Endothelial cell of umbilical vein (primary cell): ENCODE measurements around the gene BUB1B. TPM values are rescaled to one million over a fixed set of nuclear protein-coding genes. Genes with fewer than 3 reads are reported as not detected.
"Not testable (repeated sequence)": the region's sequence is repeated elsewhere in the genome, so short reads cannot be mapped to it uniquely, and the experiment has no call there.

Experiments used
- BruUV-seq: library from RNA; stranded (reverse); fragments of 400-500 nt; replicated peaks from 2 replicates; lab custom pipeline; 2021; lab: Mats Ljungman, UMichigan
- CTCF ChIA-PET: fragments of 300-600, 350-600 bp; sonication (Branson Sonifier 250); formaldehyde crosslinking; loops from one replicate; lab custom pipeline; 2021; ENCODE audit warnings: antibody characterized with exemption, inconsistent platforms; lab: Charles Lee
- POLR2A ChIA-PET: fragments of 300-600, 350-600 bp; sonication (Branson Sonifier 250); formaldehyde crosslinking; loops from one replicate; lab custom pipeline; 2021; ENCODE audit warnings: antibody characterized with exemption, inconsistent platforms; lab: Charles Lee
- DNase-seq: peaks from one replicate; pipeline ENCODE4 v3.0.0-alpha.2; 2011; ENCODE audit warnings: low read depth, low spot score
- FAIRE-seq: peaks from 2 replicates; lab custom pipeline; 2011; peaks lifted over from hg19 to GRCh38; lab: Jason Lieb, UNC
- H2AFZ ChIP-seq: 2 replicates; pipeline ENCODE4 v1.6.0; 2012; ENCODE audit warnings: low read depth, low read length, control low read depth, inconsistent platforms
- H3K27ac ChIP-seq: 2 replicates; pipeline ENCODE4 v1.5.1; 2011; ENCODE audit warnings: low read depth, mild to moderate bottlenecking, control low read depth, low read length, moderate library complexity; ENCODE audit not compliant: insufficient read depth
- H3K27me3 ChIP-seq, 2 experiments: 2 replicates each; pipeline versions ENCODE4 v1.6.0 to v1.6.1; 2011; ENCODE audit warnings: low read length in 2 of 2, mixed read lengths in 1 of 2; ENCODE audit not compliant: control insufficient read depth in 2 of 2, insufficient read depth in 2 of 2
- H3K36me3 ChIP-seq, 2 experiments: 2 replicates in 1 of 2; 3 replicates in 1 of 2; pipeline ENCODE4 v1.5.1; 2011; ENCODE audit warnings: low read length in 2 of 2, mild to moderate bottlenecking in 1 of 2, moderate library complexity in 1 of 2; ENCODE audit not compliant: control insufficient read depth in 2 of 2, insufficient read depth in 2 of 2; ENCODE audit errors: extremely low read depth in 1 of 2
- H3K4me1 ChIP-seq: 3 replicates; pipeline ENCODE4 v1.5.1; 2011; ENCODE audit warnings: mild to moderate bottlenecking, low read length; ENCODE audit not compliant: control insufficient read depth, insufficient read depth; ENCODE audit errors: extremely low read depth
- H3K4me2 ChIP-seq: 2 replicates; pipeline ENCODE4 v1.6.1; 2011; ENCODE audit warnings: low read length, control low read depth, mixed read lengths; ENCODE audit not compliant: insufficient read depth
- H3K4me3 ChIP-seq, 3 experiments: fragments of 200-600 bp in 1 of 3; sonication (generic), shearing (Covaris generic) in 1 of 3; replicated peaks in 1 of 3; 2 replicates each; pipeline ENCODE4 v1.5.1; 2011 to 2016; ENCODE audit warnings: control low read depth in 3 of 3, low read length in 3 of 3, mild to moderate bottlenecking in 2 of 3, inconsistent platforms in 1 of 3, low read depth in 1 of 3, moderate library complexity in 1 of 3; ENCODE audit not compliant: insufficient read depth in 1 of 3
- H3K79me2 ChIP-seq: 2 replicates; pipeline ENCODE4 v1.6.0; 2012; ENCODE audit warnings: low read length, inconsistent platforms; ENCODE audit not compliant: control insufficient read depth, insufficient read depth
- H3K9ac ChIP-seq: replicated peaks from 2 replicates; pipeline ENCODE3; 2011; ENCODE audit warnings: low read length, control low read depth; ENCODE audit not compliant: insufficient read depth; ENCODE audit errors: extremely low read depth
- H3K9me1 ChIP-seq: replicated peaks from 3 replicates; pipeline ENCODE4 v1.6.0; 2011; ENCODE audit warnings: mild to moderate bottlenecking, low read length; ENCODE audit not compliant: control insufficient read depth, insufficient read depth; ENCODE audit errors: extremely low read depth
- H3K9me3 ChIP-seq: replicated peaks from 2 replicates; pipeline ENCODE4 v1.5.1; 2012; ENCODE audit warnings: low read length, inconsistent platforms; ENCODE audit not compliant: control insufficient read depth, insufficient read depth
- H4K20me1 ChIP-seq: replicated peaks from 2 replicates; pipeline ENCODE3; 2011; ENCODE audit warnings: mild to moderate bottlenecking, low read length; ENCODE audit not compliant: control insufficient read depth, insufficient read depth; ENCODE audit errors: extremely low read depth
- CTCF ChIP-seq, 2 donors: IDR thresholded peaks; 1 replicate in 1 of 2; 2 replicates in 1 of 2; pipeline ENCODE4 v1.5.1; 2011; ENCODE audit warnings: low read length in 2 of 2, mild to moderate bottlenecking in 2 of 2, moderate library complexity in 2 of 2, control low read depth in 1 of 2, inconsistent platforms in 1 of 2, low read depth in 1 of 2; ENCODE audit not compliant: insufficient read depth in 1 of 2; ENCODE audit errors: extremely low read depth in 1 of 2
- FOS ChIP-seq: IDR thresholded peaks from 2 replicates; pipeline ENCODE4 v1.6.1; 2011; ENCODE audit warnings: mild to moderate bottlenecking, low read length, moderate library complexity, borderline replicate concordance; ENCODE audit not compliant: insufficient read depth
- GATA2 ChIP-seq: IDR thresholded peaks from 2 replicates; pipeline ENCODE4 v1.7.0; 2011; ENCODE audit warnings: low read depth, mild to moderate bottlenecking, moderate library complexity, mixed read lengths, low read length; ENCODE audit not compliant: insufficient read length, insufficient read depth
- JUN ChIP-seq: IDR thresholded peaks from 2 replicates; pipeline ENCODE4 v1.6.1; 2011; ENCODE audit warnings: borderline replicate concordance, low read depth; ENCODE audit not compliant: insufficient read length, insufficient read depth
- MAX ChIP-seq: IDR thresholded peaks from 2 replicates; pipeline ENCODE4 v1.6.1; 2011; ENCODE audit not compliant: insufficient read depth, insufficient read length
- MYC ChIP-seq: IDR thresholded peaks from one replicate; pipeline ENCODE4 v1.6.1; 2011; ENCODE audit warnings: mild to moderate bottlenecking, low read depth, low read length
- POLR2A ChIP-seq: IDR thresholded peaks from 2 replicates; pipeline ENCODE4 v1.6.1; 2012; ENCODE audit warnings: low read depth, mild to moderate bottlenecking, control low read depth, low read length
- dilution Hi-C: fragments of 300-500 bp; cut with MboI; formaldehyde crosslinking; loops from one replicate; pipeline ENCODE4 v1.15.0; 2019; ENCODE audit warnings: low sequenced_read_pairs; ENCODE audit not compliant: extremely low pct_ligation_motif_present
- intact Hi-C: fragments of 100-400 bp; cut with micrococcal nuclease; formaldehyde crosslinking; loops from one replicate; pipeline ENCODE4 v1.10.0; 2022
- polyA plus RNA-seq, 4 experiments: library from polyadenylated mRNA; depleted of rRNA in 3 of 4; stranded (reverse) in 3 of 4; unstranded in 1 of 4; fragments of >200 nt; gene quantifications; 2 replicates each; pipeline versions ENCODE4 v1.2.1 to v1.2.3, GENCODE V29; 2011 to 2012; ENCODE audit warnings: missing spikeins in 1 of 4
- total RNA-seq: library from RNA; stranded (reverse); gene quantifications from 2 replicates; pipeline ENCODE4 v1.2.3, GENCODE V29; 2021

The BUB1B gene
- total and polyA plus RNA-seq, 2 donors (not counting 3 experiments of a cell fraction or from before 2014, with no cell fraction given) = 12.2 to 69.8 TPM

GRCh38 chr15:40137303-40138200 is 23.3 kb upstream of the BUB1B start:
- Histone ChIP-seq H3K36me3 (no peaks in the 10 kb centered on the region), H3K79me2 (no peaks in the 10 kb centered on the region), H3K4me3 (no peak overlapping the region), H3K9me1 (no peaks in the 10 kb centered on the region), H2AFZ (no peak overlapping the region), H3K9me3 (no peaks in the 10 kb centered on the region), H3K27me3 (peaks cover 4 to 8% of the 10 kb centered on the region in 2 experiments), H3K27ac (no peak overlapping the region), H3K4me2 (no peak overlapping the region), H3K4me1 (no peaks in the 10 kb centered on the region), H3K9ac (no peak overlapping the region), H4K20me1 (no peaks in the 10 kb centered on the region)
- no peak for TF ChIP-seq GATA2
- no peak for TF ChIP-seq FOS
- no peak for TF ChIP-seq MAX
- no peak for TF ChIP-seq POLR2A
- no peak for TF ChIP-seq JUN
- TF ChIP-seq MYC = no peak
- no peak for TF ChIP-seq CTCF (IDR thresholded peaks at IDR 0.05; ENCODE audit: extremely low read depth in 1 of 2, insufficient read depth in 1 of 2, low read depth in 1 of 2, low read length in 2 of 2)
- DNase-seq (no peak), FAIRE-seq (no peak)
- BruUV-seq = no TSS peak
- ChIA-PET POLR2A (no interaction called here), CTCF (interaction anchor here (0.7 kb wide), 1 partner anchor 29 kb away, joined by 3 read pairs; the partner anchor contains the start of gene BMF)
- intact Hi-C loops = no loop called here
- dilution Hi-C loops = no loop called here

GRCh38 chr15:40138201-40138570 is 22.7 kb upstream of the BUB1B start:
- POLR2A ChIA-PET = not testable (repeated sequence)

More at GRCh38 chr15:40138201-40138570, 22.7 kb upstream of the BUB1B start:
- H3K9me3 ChIP-seq, FAIRE-seq, dilution Hi-C loops, H3K36me3 ChIP-seq, H3K9me1 ChIP-seq, DNase-seq, H3K27me3 ChIP-seq, H3K4me1 ChIP-seq, H4K20me1 ChIP-seq, H3K4me3 ChIP-seq, intact Hi-C loops, H3K27ac ChIP-seq, BruUV-seq, H3K4me2 ChIP-seq, H3K79me2 ChIP-seq, H2AFZ ChIP-seq, H3K9ac ChIP-seq: not testable (repeated sequence)
- CTCF ChIA-PET = interaction anchor here (0.7 kb wide), 1 partner anchor 29 kb away, joined by 3 read pairs; the partner anchor contains the start of gene BMF
